ENCODE measurements around the gene TECPR2. TPM values are rescaled to one million over a fixed set of nuclear protein-coding genes. Genes with fewer than 3 reads are reported as not detected.

TECPR2 gene
- polyA plus RNA-seq, 1 donor (not counting 4 experiments of a cell fraction or from before 2014, with no cell fraction given): 8.3 TPM

GRCh38 chr14:102352213-102352612 is 10.5 kb upstream of the TECPR2 start:
- H3K9me1 ChIP-seq (ENCODE audit: control insufficient read depth, extremely low read depth, insufficient read depth, low read length): no peaks in the 10 kb centered on the region
- H3K4me1 ChIP-seq (ENCODE audit: control insufficient read depth, extremely low read depth, insufficient read depth, low read length): no peaks in the 10 kb centered on the region
- H3K9me3 ChIP-seq (ENCODE audit: control insufficient read depth, low read depth, low read length): no peaks in the 10 kb centered on the region
- H3K36me3 ChIP-seq (ENCODE audit: control insufficient read depth in 2 of 2, extremely low read depth in 1 of 2, insufficient read depth in 2 of 2, low read length in 2 of 2): peaks cover 22 to 25% of the 10 kb centered on the region in 2 experiments
- dilution Hi-C loops (cut with MboI; ENCODE audit: extremely low pct_ligation_motif_present, low sequenced_read_pairs): no loop called here
- H3K4me3 ChIP-seq (ENCODE audit: control insufficient read depth in 2 of 3, extremely low read depth in 1 of 3, insufficient read depth in 2 of 3, low read depth in 1 of 3, low read length in 3 of 3): no peak overlapping the region
- no peak for TF ChIP-seq EZH2 (IDR thresholded peaks at IDR 0.05; ENCODE audit: low read length)
- no peak for TF ChIP-seq CTCF (optimal IDR thresholded peaks at IDR 0.05 in 1 of 3, IDR thresholded peaks at IDR 0.05 in 1 of 3, conservative IDR thresholded peaks at IDR 0.05 in 1 of 3; ENCODE audit: extremely low read depth in 1 of 3, insufficient read depth in 2 of 3, low read length in 3 of 3)
- H3K9ac ChIP-seq (ENCODE audit: control insufficient read depth, extremely low read depth, insufficient read depth, low read length): no peak overlapping the region
- no peak overlapping the region for H3K4me2 ChIP-seq (ENCODE audit: control insufficient read depth, extremely low read depth, insufficient read depth, low read depth, low read length)
- H3K27me3 ChIP-seq (ENCODE audit: control insufficient read depth, extremely low read depth, insufficient read depth, low read length): no peaks in the 10 kb centered on the region
- FAIRE-seq (no peak), DNase-seq (ENCODE audit: low read depth, low spot score) (no peak)
- no peaks in the 10 kb centered on the region for H4K20me1 ChIP-seq (ENCODE audit: control insufficient read depth, extremely low read depth, insufficient read depth, low read length)
- H3K27ac ChIP-seq (ENCODE audit: control insufficient read depth, insufficient read depth, low read length): no peak overlapping the region
- H2AFZ ChIP-seq (ENCODE audit: control insufficient read depth, low read length): no peak overlapping the region
- H3K79me2 ChIP-seq (ENCODE audit: control insufficient read depth, insufficient read depth, low read length): no peaks in the 10 kb centered on the region

- H3K4me3 ChIP-seq (ENCODE audit: control insufficient read depth in 2 of 3, extremely low read depth in 1 of 3, insufficient read depth in 2 of 3, low read depth in 1 of 3, low read length in 3 of 3): no peak overlapping the region
- H3K36me3 ChIP-seq (ENCODE audit: control insufficient read depth in 2 of 2, extremely low read depth in 1 of 2, insufficient read depth in 2 of 2, low read length in 2 of 2): peaks cover 21 to 25% of the 10 kb centered on the region in 2 experiments
- no peak for FAIRE-seq
- no peaks in the 10 kb centered on the region for H3K27me3 ChIP-seq (ENCODE audit: control insufficient read depth, extremely low read depth, insufficient read depth, low read length)
- no peak overlapping the region for H3K27ac ChIP-seq (ENCODE audit: control insufficient read depth, insufficient read depth, low read length)
- no peaks in the 10 kb centered on the region for H3K9me3 ChIP-seq (ENCODE audit: control insufficient read depth, low read depth, low read length)
- H2AFZ ChIP-seq (ENCODE audit: control insufficient read depth, low read length): no peak overlapping the region
- dilution Hi-C loops (cut with MboI; ENCODE audit: extremely low pct_ligation_motif_present, low sequenced_read_pairs): no loop called here
- no peaks in the 10 kb centered on the region for H3K79me2 ChIP-seq (ENCODE audit: control insufficient read depth, insufficient read depth, low read length)
- H3K9me1 ChIP-seq (ENCODE audit: control insufficient read depth, extremely low read depth, insufficient read depth, low read length): no peaks in the 10 kb centered on the region
- TF ChIP-seq EZH2 (IDR thresholded peaks at IDR 0.05; ENCODE audit: low read length): no peak
- no peak for TF ChIP-seq CTCF (optimal IDR thresholded peaks at IDR 0.05 in 1 of 3, IDR thresholded peaks at IDR 0.05 in 1 of 3, conservative IDR thresholded peaks at IDR 0.05 in 1 of 3; ENCODE audit: extremely low read depth in 1 of 3, insufficient read depth in 2 of 3, low read length in 3 of 3)
- no peaks in the 10 kb centered on the region for H4K20me1 ChIP-seq (ENCODE audit: control insufficient read depth, extremely low read depth, insufficient read depth, low read length)
- H3K9ac ChIP-seq (ENCODE audit: control insufficient read depth, extremely low read depth, insufficient read depth, low read length): no peak overlapping the region
- DNase-seq (ENCODE audit: low read depth, low spot score): no peak
- no peak overlapping the region for H3K4me2 ChIP-seq (ENCODE audit: control insufficient read depth, extremely low read depth, insufficient read depth, low read depth, low read length)
- no peaks in the 10 kb centered on the region for H3K4me1 ChIP-seq (ENCODE audit: control insufficient read depth, extremely low read depth, insufficient read depth, low read length)
Measured at GRCh38 chr14:102353126-102353619, 9.6 kb upstream of the TECPR2 start.
